AG04449 (cell line): ENCODE measurements around the gene CEP83.
"Not testable (repeated sequence)": the region's sequence is repeated elsewhere in the genome, so short reads cannot be mapped to it uniquely, and the experiment has no call there.

ENCODE experiments used
- CTCF ChIA-PET: fragments of 350-600 bp; formaldehyde crosslinking; extraction: SDS; loops from one replicate; lab custom pipeline; 2021; ENCODE audit warnings: antibody characterized with exemption; lab: Yijun Ruan, JAX
- POLR2A ChIA-PET: fragments of 400-600, 350-600 bp; formaldehyde crosslinking; extraction: SDS; loops from one replicate; lab custom pipeline; 2020; ENCODE audit warnings: antibody characterized with exemption, inconsistent platforms; lab: Yijun Ruan, JAX
- DNase-seq: peaks from one replicate; pipeline ENCODE4 v3.0.0-alpha.2; 2010; ENCODE audit warnings: low read depth, low spot score
- H3K4me3 ChIP-seq: 2 replicates; pipeline ENCODE4 v1.5.1; 2011; ENCODE audit warnings: low read depth, mild to moderate bottlenecking, control low read depth, low read length
- CTCF ChIP-seq: IDR thresholded peaks from one replicate; pipeline ENCODE4 v1.5.1; 2011; ENCODE audit warnings: mild to moderate bottlenecking, moderate library complexity, low read length, control low read depth, inconsistent platforms; ENCODE audit not compliant: insufficient read depth; ENCODE audit errors: missing control alignments

The CEP83 gene

GRCh38 chr12:94397401-94397800 lies 62.3 kb downstream of the CEP83 start:
- TF ChIP-seq CTCF = no peak
- no peak for DNase-seq
- ChIA-PET CTCF (no interaction called here), POLR2A (no interaction called here)
- H3K4me3 ChIP-seq = no peak overlapping the region

GRCh38 chr12:94396014-94396413 lies 63.7 kb downstream of the CEP83 start:
- DNase-seq, H3K4me3 ChIP-seq, POLR2A ChIA-PET, CTCF ChIA-PET: not testable (repeated sequence)

GRCh38 chr12:94390130-94390485 lies 69.6 kb downstream of the CEP83 start:
- CTCF ChIA-PET = no interaction called here

DNA sequence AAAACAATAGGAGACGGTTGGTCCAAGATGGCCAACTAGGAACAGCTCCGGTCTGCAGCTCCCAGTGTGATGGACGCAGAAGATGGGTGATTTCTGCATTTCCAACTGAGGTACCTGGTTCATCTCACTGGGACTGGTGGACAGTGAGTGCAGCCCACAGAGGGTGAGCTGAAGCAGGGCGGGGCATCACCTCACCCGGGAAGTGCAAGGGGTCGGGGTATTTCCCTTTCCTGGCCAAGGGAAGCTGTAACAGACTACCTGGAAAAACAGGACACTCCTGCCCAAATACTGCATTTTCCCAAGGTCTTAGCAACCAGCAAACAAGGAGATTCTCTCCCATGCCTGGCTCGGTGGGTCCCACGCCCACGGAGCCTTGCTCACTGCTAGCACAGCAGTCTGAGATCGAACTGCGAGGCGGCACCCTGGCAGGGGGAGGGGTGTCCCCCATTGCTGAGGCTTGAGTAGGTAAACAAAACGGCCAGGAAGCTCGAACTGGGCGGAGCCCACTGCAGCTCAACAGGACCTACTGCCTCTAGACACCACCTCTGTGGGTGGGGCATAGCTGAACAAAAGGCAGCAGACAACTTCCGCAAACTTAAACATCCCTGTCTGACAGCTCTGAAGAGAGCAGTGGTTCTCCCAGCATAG lies 70.1 kb downstream of the CEP83 start:
- CTCF ChIA-PET, H3K4me3 ChIP-seq, DNase-seq, POLR2A ChIA-PET: not testable (repeated sequence)

More at GRCh38 chr12:94390130-94390485, 69.6 kb downstream of the CEP83 start:
- no peak for TF ChIP-seq CTCF
- DNase-seq = no peak
- no peak overlapping the region for H3K4me3 ChIP-seq
- POLR2A ChIA-PET = no interaction called here

DNA sequence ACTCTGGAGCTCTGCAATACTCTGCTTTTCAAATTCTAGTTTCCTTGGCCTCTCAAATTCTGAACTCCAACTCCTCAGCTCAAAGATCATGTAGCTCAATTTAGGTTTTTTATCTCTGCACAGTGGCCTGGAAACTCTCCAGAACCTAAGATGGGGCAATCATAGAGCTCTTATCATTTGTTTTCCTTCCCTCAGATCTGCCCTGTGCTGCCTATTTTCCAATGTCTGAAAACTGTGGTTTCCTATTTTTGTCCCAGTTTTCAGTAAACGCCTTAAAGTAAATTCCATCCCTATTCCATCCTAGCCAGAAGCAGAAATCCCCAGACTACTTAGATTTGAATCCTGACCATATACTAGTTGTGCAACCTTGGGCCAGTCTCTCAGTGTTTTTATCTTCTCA lies 73.2 kb downstream of the CEP83 start:
- TF ChIP-seq CTCF = no peak
- no peak overlapping the region for H3K4me3 ChIP-seq
- POLR2A ChIA-PET = no interaction called here
- CTCF ChIA-PET = no interaction called here
- peak; percentile 12 for DNase-seq

DNA sequence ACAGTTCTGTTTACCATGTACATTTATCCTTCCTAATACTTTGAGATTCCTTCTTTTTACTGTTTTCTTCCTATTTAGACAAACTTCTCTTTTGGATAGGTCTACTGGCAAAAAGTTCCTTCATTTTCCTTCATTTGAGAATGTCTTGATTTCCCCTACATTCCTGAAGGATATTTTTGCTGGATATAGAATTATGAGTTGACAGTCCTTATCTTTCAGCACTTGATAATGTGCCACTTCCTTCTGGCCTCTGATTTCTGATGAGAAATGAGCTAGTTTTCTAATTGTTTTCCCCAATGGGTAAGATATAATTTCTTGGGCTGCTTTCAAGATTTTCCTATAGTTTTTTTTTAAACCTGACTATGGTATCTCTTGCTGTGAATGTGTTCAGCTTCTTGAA lies 75.6 kb downstream of the CEP83 start:
- ChIA-PET CTCF (no interaction called here), POLR2A (no interaction called here)

DNA sequence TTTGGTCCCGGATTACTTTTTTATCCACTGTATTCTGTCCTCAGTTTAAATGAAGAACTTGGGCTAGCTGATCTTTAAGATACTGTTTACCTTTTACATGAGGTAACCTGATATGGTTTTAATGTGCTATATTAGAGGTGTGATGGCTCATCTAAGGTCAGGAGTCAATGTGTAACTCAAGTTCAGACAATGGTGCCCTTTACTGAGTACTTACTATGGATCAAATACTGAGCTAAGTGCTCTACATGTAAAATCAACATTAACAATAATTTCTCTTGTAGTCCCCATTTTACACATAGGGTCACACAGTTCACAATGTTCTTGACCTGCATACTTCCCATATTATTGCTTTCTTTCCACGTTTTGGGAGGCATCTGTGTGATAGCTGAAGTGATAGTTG lies 79.2 kb downstream of the CEP83 start:
- CTCF ChIA-PET = no interaction called here
- POLR2A ChIA-PET = no interaction called here
- no peak for DNase-seq
- no peak for TF ChIP-seq CTCF
- no peak overlapping the region for H3K4me3 ChIP-seq

More for the DNA sequence above, 75.6 kb downstream of the CEP83 start:
- no peak overlapping the region for H3K4me3 ChIP-seq
- DNase-seq = no peak
- no peak for TF ChIP-seq CTCF
